Endodermal cell (in vitro differentiated cells): Measurements from ENCODE around the gene SNAI1. TPM values are rescaled to one million over a fixed set of nuclear protein-coding genes. Genes with fewer than 3 reads are reported as not detected.

Source experiments
- DNase-seq: peaks from one replicate; pipeline ENCODE4 v3.0.0-alpha.2; 2017
- H3K27ac ChIP-seq: 2 replicates; pipeline ENCODE4 v1.5.1; 2013; ENCODE audit warnings: mild to moderate bottlenecking, low read depth, low read length, moderate library complexity
- H3K27me3 ChIP-seq: 2 replicates; pipeline ENCODE4 v1.6.1; 2013; ENCODE audit warnings: mild to moderate bottlenecking, low read length, moderate library complexity; ENCODE audit not compliant: insufficient read depth, control insufficient read depth, poor library complexity, severe bottlenecking
- H3K36me3 ChIP-seq: 2 replicates; pipeline ENCODE4 v1.7.0; 2013; ENCODE audit warnings: mild to moderate bottlenecking, low read length, moderate library complexity; ENCODE audit not compliant: control insufficient read depth, insufficient read depth
- H3K4me1 ChIP-seq: one replicate; pipeline ENCODE4 v1.7.0; 2013; ENCODE audit warnings: low read length; ENCODE audit not compliant: control insufficient read depth, insufficient read depth
- H3K4me3 ChIP-seq: 2 replicates; pipeline ENCODE4 v1.5.1; 2013; ENCODE audit warnings: mild to moderate bottlenecking, low read length, moderate library complexity
- H3K9ac ChIP-seq: 2 replicates; pipeline ENCODE4 v1.6.1; 2013; ENCODE audit warnings: mild to moderate bottlenecking, low read length, moderate library complexity; ENCODE audit not compliant: poor library complexity, severe bottlenecking; ENCODE audit errors: extremely low read depth
- H3K9me3 ChIP-seq: 2 replicates; pipeline ENCODE4 v1.6.1; 2013; ENCODE audit warnings: mild to moderate bottlenecking, low read length, moderate library complexity; ENCODE audit not compliant: control insufficient read depth
- H3K27ac Mint-ChIP-seq: 2 replicates; pipeline ENCODE4 v1.8.0; 2020; ENCODE audit warnings: mixed read lengths
- H3K27me3 Mint-ChIP-seq: 2 replicates; pipeline ENCODE4 v1.8.0; 2021; ENCODE audit warnings: mild to moderate bottlenecking, mixed read lengths; ENCODE audit not compliant: insufficient read depth
- H3K36me3 Mint-ChIP-seq: 2 replicates; pipeline ENCODE4 v1.8.0; 2020; ENCODE audit warnings: low read depth, mixed read lengths
- H3K4me1 Mint-ChIP-seq: 2 replicates; pipeline ENCODE4 v1.8.0; 2020; ENCODE audit warnings: mixed read lengths
- H3K4me3 Mint-ChIP-seq: 2 replicates; pipeline ENCODE4 v1.8.0; 2020; ENCODE audit warnings: mild to moderate bottlenecking, moderate library complexity, mixed read lengths
- H3K9me3 Mint-ChIP-seq: 2 replicates; pipeline ENCODE4 v1.8.0; 2020; ENCODE audit warnings: mild to moderate bottlenecking, mixed read lengths
- WGBS, 2 experiments: methylation state at CpG; one replicate each; pipeline versions ENCODE4 v1.1.5 to v1.1.7; 2013; ENCODE audit warnings: missing lambda C conversion rate in 2 of 2, mixed read lengths in 1 of 2; ENCODE audit not compliant: insufficient coverage in 1 of 2, insufficient read length in 1 of 2; 5-methylcytosine and 5-hydroxymethylcytosine counted together
- total RNA-seq, 2 donors: library from RNA; stranded (reverse); fragmentation: NEBNext Ultra II Directional in 1 of 2; extraction: Animal tissue kit (Norgen Biotek cat#: 25700) in 1 of 2; gene quantifications; 2 replicates in 1 of 2; 3 replicates in 1 of 2; pipeline ENCODE4 v1.2.1, GENCODE V29; 2021
- TF ChIP-seq, protein P1 (sequence below): fragments of 200-600 bp; sonication (generic); conservative IDR thresholded peaks from 2 replicates; pipeline ENCODE4 v1.5.0; 2021; ENCODE audit warnings: antibody characterized with exemption, mild to moderate bottlenecking

Gene SNAI1
- total RNA-seq, 2 donors from 2014 or later: 10.6 to 13.1 TPM

DNA sequence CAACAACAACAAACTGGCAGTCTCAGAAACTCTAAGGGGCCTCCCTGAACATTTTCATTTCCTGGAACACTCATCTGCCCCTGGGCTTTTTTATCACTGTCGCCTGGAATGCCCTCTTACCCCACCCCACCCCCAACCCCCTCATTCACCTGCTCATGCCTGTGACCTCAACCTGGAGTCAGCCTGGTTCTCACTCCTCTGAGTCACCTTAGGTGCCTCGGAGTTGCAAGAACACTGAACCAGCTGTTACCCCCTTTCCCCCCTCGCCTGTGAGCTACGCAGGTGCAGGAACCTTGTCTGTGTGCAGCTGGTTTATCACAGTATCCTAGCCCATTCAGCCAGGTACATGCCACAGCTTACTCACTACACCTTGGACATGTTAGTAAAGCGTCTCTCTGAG lies 12.8 kb upstream of the SNAI1 start:
- Mint-ChIP-seq H3K27me3 (no peaks in the 10 kb centered on the region), H3K4me1 (peaks cover 16% of the 10 kb centered on the region), H3K9me3 (no peaks in the 10 kb centered on the region), H3K36me3 (no peaks in the 10 kb centered on the region), H3K27ac (no peak overlapping the region), H3K4me3 (no peak overlapping the region)
- Histone ChIP-seq H3K27ac (no peak overlapping the region), H3K36me3 (no peaks in the 10 kb centered on the region), H3K4me1 (no peaks in the 10 kb centered on the region), H3K9ac (no peak overlapping the region), H3K27me3 (no peaks in the 10 kb centered on the region), H3K9me3 (no peaks in the 10 kb centered on the region), H3K4me3 (no peak overlapping the region)
- WGBS, 2 experiments: 74 to 78% methylated on average over 5 of the region's 5 CpGs
- DNase-seq: no peak
- TF ChIP-seq, protein P1, sequence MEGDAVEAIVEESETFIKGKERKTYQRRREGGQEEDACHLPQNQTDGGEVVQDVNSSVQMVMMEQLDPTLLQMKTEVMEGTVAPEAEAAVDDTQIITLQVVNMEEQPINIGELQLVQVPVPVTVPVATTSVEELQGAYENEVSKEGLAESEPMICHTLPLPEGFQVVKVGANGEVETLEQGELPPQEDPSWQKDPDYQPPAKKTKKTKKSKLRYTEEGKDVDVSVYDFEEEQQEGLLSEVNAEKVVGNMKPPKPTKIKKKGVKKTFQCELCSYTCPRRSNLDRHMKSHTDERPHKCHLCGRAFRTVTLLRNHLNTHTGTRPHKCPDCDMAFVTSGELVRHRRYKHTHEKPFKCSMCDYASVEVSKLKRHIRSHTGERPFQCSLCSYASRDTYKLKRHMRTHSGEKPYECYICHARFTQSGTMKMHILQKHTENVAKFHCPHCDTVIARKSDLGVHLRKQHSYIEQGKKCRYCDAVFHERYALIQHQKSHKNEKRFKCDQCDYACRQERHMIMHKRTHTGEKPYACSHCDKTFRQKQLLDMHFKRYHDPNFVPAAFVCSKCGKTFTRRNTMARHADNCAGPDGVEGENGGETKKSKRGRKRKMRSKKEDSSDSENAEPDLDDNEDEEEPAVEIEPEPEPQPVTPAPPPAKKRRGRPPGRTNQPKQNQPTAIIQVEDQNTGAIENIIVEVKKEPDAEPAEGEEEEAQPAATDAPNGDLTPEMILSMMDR: no peak

DNA sequence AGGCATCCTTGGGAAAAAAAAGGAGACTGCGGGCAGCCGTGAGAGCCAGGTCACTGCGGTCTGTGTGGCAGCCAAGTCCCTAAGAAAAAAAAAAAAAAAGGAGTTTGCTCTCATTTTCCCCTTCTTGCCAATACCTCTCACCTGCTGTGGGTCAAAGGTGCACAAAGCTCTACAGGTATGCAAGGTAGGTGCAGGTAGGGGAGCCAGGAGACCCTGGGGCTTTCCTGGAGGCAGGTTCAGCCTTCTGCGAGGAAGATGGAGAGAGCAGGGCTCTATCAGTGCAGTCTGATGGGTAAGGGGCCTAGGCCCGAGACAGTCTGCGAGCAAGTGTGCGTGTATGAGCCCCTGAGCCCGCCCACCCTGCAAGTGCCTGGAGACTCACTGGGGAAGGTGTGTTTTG lies 12.3 kb upstream of the SNAI1 start:
- Mint-ChIP-seq H3K4me1 (peaks cover 11% of the 10 kb centered on the region), H3K27me3 (no peaks in the 10 kb centered on the region), H3K36me3 (no peaks in the 10 kb centered on the region), H3K9me3 (no peaks in the 10 kb centered on the region), H3K4me3 (no peak overlapping the region), H3K27ac (no peak overlapping the region)
- H3K36me3 ChIP-seq: no peaks in the 10 kb centered on the region
- no peak overlapping the region for H3K9ac ChIP-seq
- no peak for DNase-seq
- H3K27me3 ChIP-seq: no peaks in the 10 kb centered on the region
- WGBS, 2 experiments: 92 to 100% methylated on average over 4 to 8 of the region's 8 CpGs
- TF ChIP-seq, protein P1: no peak
- H3K27ac ChIP-seq: no peak overlapping the region
- no peaks in the 10 kb centered on the region for H3K9me3 ChIP-seq
- H3K4me1 ChIP-seq: no peaks in the 10 kb centered on the region
- no peak overlapping the region for H3K4me3 ChIP-seq

DNA sequence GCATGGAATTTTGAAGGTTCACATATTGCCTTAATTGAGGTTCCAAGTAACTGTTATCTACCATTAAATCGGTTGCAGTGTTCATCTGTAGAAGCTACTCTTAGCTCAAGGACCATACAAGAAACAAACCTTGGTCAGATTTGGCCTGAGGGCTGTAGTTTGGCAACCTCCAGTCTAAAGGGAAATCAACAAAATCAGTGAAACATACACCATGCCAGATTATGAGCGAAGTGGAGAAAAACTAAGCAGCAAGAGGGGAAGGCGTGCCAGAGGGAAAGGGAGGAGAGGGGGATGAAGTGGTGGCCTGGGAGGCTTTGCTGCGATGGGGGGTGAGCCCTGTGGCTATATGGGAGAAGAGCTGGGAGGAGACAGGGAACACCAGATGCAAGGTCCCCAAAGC lies 8.8 kb upstream of the SNAI1 start:
- Mint-ChIP-seq H3K4me1 (peaks cover 7% of the 10 kb centered on the region), H3K4me3 (no peak overlapping the region), H3K27ac (no peak overlapping the region), H3K9me3 (no peaks in the 10 kb centered on the region), H3K27me3 (peaks cover 3% of the 10 kb centered on the region), H3K36me3 (no peaks in the 10 kb centered on the region)
- Histone ChIP-seq H3K4me3 (no peak overlapping the region), H3K4me1 (no peaks in the 10 kb centered on the region), H3K27me3 (no peaks in the 10 kb centered on the region), H3K9ac (no peak overlapping the region), H3K27ac (no peak overlapping the region), H3K9me3 (no peaks in the 10 kb centered on the region), H3K36me3 (no peaks in the 10 kb centered on the region)
- DNase-seq: no peak
- 90 to 98% methylated on average over 4 of the region's 4 CpGs for WGBS, 2 experiments
- TF ChIP-seq, protein P1: no peak
